IMR-90 (cell line): ENCODE results near the gene VPS54. TPM values are rescaled to one million over a fixed set of nuclear protein-coding genes. Genes with fewer than 3 reads are reported as not detected.

Experiments used
- ATAC-seq: fragments of 200-7000 bp; cut with Tn5 transposase; 2 replicates; pipeline ENCODE4 v1.9.1; 2020; ENCODE audit warnings: low read depth, mild to moderate bottlenecking, moderate library complexity
- BruUV-seq: library from RNA; stranded (reverse); fragments of 400-500 nt; replicated peaks from 2 replicates; lab custom pipeline; 2021; lab: Mats Ljungman, UMichigan
- CTCF ChIA-PET: fragments of 300-600 bp; formaldehyde crosslinking; extraction: SDS; loops from one replicate; lab custom pipeline; 2021; ENCODE audit warnings: antibody characterized with exemption; lab: Yijun Ruan, JAX
- POLR2A ChIA-PET: fragments of 300-600 bp; sonication (Branson Sonifier 250); formaldehyde crosslinking; loops from one replicate; lab custom pipeline; 2022; ENCODE audit warnings: antibody characterized with exemption; ENCODE audit not compliant: unreplicated experiment; lab: Charles Lee
- DNase-seq: peaks from one replicate; pipeline ENCODE4 v3.0.0; 2013
- H2AFZ ChIP-seq: replicated peaks from 2 replicates; pipeline ENCODE3; 2013; ENCODE audit warnings: low read length, mild to moderate bottlenecking; ENCODE audit not compliant: poor library complexity
- H2AK5ac ChIP-seq: 2 replicates; pipeline ENCODE4 v1.6.1; 2013; ENCODE audit warnings: low read depth, low read length, inconsistent platforms
- H2AK9ac ChIP-seq: replicated peaks from 2 replicates; pipeline ENCODE3; 2013; ENCODE audit warnings: mild to moderate bottlenecking, low read depth, low read length, moderate library complexity; ENCODE audit not compliant: poor library complexity
- H2BK120ac ChIP-seq: 2 replicates; pipeline ENCODE4 v1.6.1; 2013; ENCODE audit warnings: low read depth, low read length, inconsistent platforms
- H2BK15ac ChIP-seq: 3 replicates; pipeline ENCODE4 v1.6.1; 2013; ENCODE audit warnings: low read depth, low read length, inconsistent platforms
- H2BK20ac ChIP-seq: 2 replicates; pipeline ENCODE4 v1.6.1; 2013; ENCODE audit warnings: low read depth, mild to moderate bottlenecking, inconsistent platforms, low read length, moderate library complexity
- H2BK5ac ChIP-seq: 2 replicates; pipeline ENCODE4 v1.6.1; 2013; ENCODE audit warnings: mild to moderate bottlenecking, low read depth, low read length, inconsistent platforms; ENCODE audit not compliant: poor library complexity, severe bottlenecking
- H3K14ac ChIP-seq: replicated peaks from 2 replicates; pipeline ENCODE4 v1.6.1; 2013; ENCODE audit warnings: low read depth, low read length, inconsistent platforms
- H3K18ac ChIP-seq: 2 replicates; pipeline ENCODE4 v1.6.1; 2013; ENCODE audit warnings: low read depth, low read length, control low read depth
- H3K23ac ChIP-seq: 2 replicates; pipeline ENCODE4 v1.6.1; 2013; ENCODE audit warnings: low read depth, low read length, inconsistent platforms
- H3K27ac ChIP-seq: 2 replicates; pipeline ENCODE4 v1.5.1; 2013; ENCODE audit warnings: mild to moderate bottlenecking, control low read depth, low read length; ENCODE audit not compliant: insufficient read depth
- H3K27me3 ChIP-seq: 2 replicates; pipeline ENCODE4 v1.6.1; 2013; ENCODE audit warnings: low read length; ENCODE audit not compliant: control insufficient read depth, insufficient read depth
- H3K36me3 ChIP-seq: 2 replicates; pipeline ENCODE4 v1.6.1; 2013; ENCODE audit warnings: low read length, mixed read lengths; ENCODE audit not compliant: control insufficient read depth, insufficient read depth
- H3K4ac ChIP-seq: 2 replicates; pipeline ENCODE4 v1.6.1; 2013; ENCODE audit warnings: low read depth, low read length, inconsistent platforms
- H3K4me1 ChIP-seq: 2 replicates; pipeline ENCODE4 v1.6.1; 2013; ENCODE audit warnings: low read length, mixed read lengths; ENCODE audit not compliant: control insufficient read depth, insufficient read depth
- H3K4me2 ChIP-seq: 2 replicates; pipeline ENCODE4 v1.6.1; 2013; ENCODE audit warnings: low read depth, mild to moderate bottlenecking, control low read depth, low read length, moderate library complexity
- H3K4me3 ChIP-seq: 2 replicates; pipeline ENCODE4 v1.5.1; 2013; ENCODE audit warnings: low read depth, mild to moderate bottlenecking, control low read depth, low read length, moderate library complexity; ENCODE audit not compliant: insufficient read depth
- H3K56ac ChIP-seq: 2 replicates; pipeline ENCODE4 v1.6.1; 2013; ENCODE audit warnings: low read length, inconsistent platforms; ENCODE audit not compliant: insufficient read depth; ENCODE audit errors: extremely low read depth
- H3K79me1 ChIP-seq, 2 experiments: 2 replicates each; pipeline ENCODE4 v1.6.1; 2013; ENCODE audit warnings: low read length in 2 of 2, inconsistent platforms in 1 of 2, low read depth in 1 of 2
- H3K9ac ChIP-seq: 2 replicates; pipeline ENCODE4 v1.6.1; 2013; ENCODE audit warnings: low read depth, low read length, control low read depth
- H3K9me1 ChIP-seq: 2 replicates; pipeline ENCODE4 v1.6.1; 2013; ENCODE audit warnings: low read length, inconsistent platforms; ENCODE audit not compliant: insufficient read depth
- H3K9me3 ChIP-seq: 2 replicates; pipeline ENCODE4 v1.6.1; 2013; ENCODE audit warnings: low read length; ENCODE audit not compliant: control insufficient read depth, insufficient read depth
- H4K20me1 ChIP-seq: 2 replicates; pipeline ENCODE4 v1.6.1; 2013; ENCODE audit warnings: low read length, inconsistent platforms; ENCODE audit not compliant: insufficient read depth
- H4K5ac ChIP-seq: 2 replicates; pipeline ENCODE4 v1.6.1; 2013; ENCODE audit warnings: mild to moderate bottlenecking, low read depth, low read length, control low read depth
- H4K8ac ChIP-seq, 2 experiments: 2 replicates each; pipeline ENCODE4 v1.6.1; 2013; ENCODE audit warnings: low read depth in 2 of 2, low read length in 2 of 2, control low read depth in 1 of 2, inconsistent platforms in 1 of 2
- H4K91ac ChIP-seq: 2 replicates; pipeline ENCODE4 v1.6.1; 2013; ENCODE audit warnings: low read depth, low read length, inconsistent platforms; ENCODE audit not compliant: insufficient read depth
- BHLHE40 ChIP-seq: fragments of 150-350 bp; IDR thresholded peaks from 2 replicates; pipeline ENCODE4 v1.6.1; 2016; ENCODE audit warnings: mild to moderate bottlenecking, low read depth, low read length
- CEBPB ChIP-seq: IDR thresholded peaks from 2 replicates; pipeline ENCODE4 v1.6.1; 2012; ENCODE audit warnings: low read depth, low read length, improper control_type of control experiment
- CHD1 ChIP-seq: IDR thresholded peaks from 2 replicates; pipeline ENCODE4 v1.6.1; 2012; ENCODE audit warnings: low read depth, low read length, improper control_type of control experiment
- CTCF ChIP-seq: conservative IDR thresholded peaks from 2 replicates; pipeline ENCODE4 v1.5.1; 2012; ENCODE audit warnings: mild to moderate bottlenecking, low read depth, low read length, improper control_type of control experiment
- ELK1 ChIP-seq: fragments of 150-350 bp; IDR thresholded peaks from 2 replicates; pipeline ENCODE4 v1.6.1; 2016; ENCODE audit warnings: low read depth, mild to moderate bottlenecking, low read length, moderate library complexity, borderline replicate concordance
- FOS ChIP-seq: fragments of 150-350 bp; IDR thresholded peaks from 2 replicates; pipeline ENCODE4 v1.6.1; 2016; ENCODE audit warnings: low read depth, low read length
- MAFK ChIP-seq: IDR thresholded peaks from 2 replicates; pipeline ENCODE4 v1.6.1; 2012; ENCODE audit warnings: low read depth, low read length, improper control_type of control experiment
- MAZ ChIP-seq: IDR thresholded peaks from 2 replicates; pipeline ENCODE4 v1.6.1; 2012; ENCODE audit warnings: low read depth, mild to moderate bottlenecking, low read length, improper control_type of control experiment, moderate library complexity, borderline replicate concordance
- MXI1 ChIP-seq: IDR thresholded peaks from 2 replicates; pipeline ENCODE4 v1.6.1; 2012; ENCODE audit warnings: low read depth, mild to moderate bottlenecking, low read length, moderate library complexity, borderline replicate concordance
- POLR2A ChIP-seq: IDR thresholded peaks from 2 replicates; pipeline ENCODE4 v1.6.1; 2012; ENCODE audit warnings: mild to moderate bottlenecking, low read depth, low read length
- RCOR1 ChIP-seq: IDR thresholded peaks from 2 replicates; pipeline ENCODE4 v1.6.1; 2012; ENCODE audit warnings: mild to moderate bottlenecking, low read length, improper control_type of control experiment; ENCODE audit not compliant: insufficient replicate concordance
- RFX5 ChIP-seq: IDR thresholded peaks from 2 replicates; pipeline ENCODE4 v1.8.0; 2012; ENCODE audit warnings: low read depth, mild to moderate bottlenecking, low read length, moderate library complexity
- SMC3 ChIP-seq: fragments of 150-350 bp; IDR thresholded peaks from 2 replicates; pipeline ENCODE4 v1.6.1; 2016; ENCODE audit warnings: low read depth, mild to moderate bottlenecking, antibody characterized with exemption, low read length, moderate library complexity
- USF2 ChIP-seq: fragments of 150-350 bp; IDR thresholded peaks from 2 replicates; pipeline ENCODE4 v1.6.1; 2017; ENCODE audit warnings: mild to moderate bottlenecking, antibody characterized with exemption, low read length, low read depth
- WGBS, 2 experiments: methylation state at CpG; one replicate each; pipeline versions ENCODE4 v1.1.5 to v1.1.7; 2013; ENCODE audit warnings: missing lambda C conversion rate in 2 of 2; ENCODE audit not compliant: insufficient read length in 1 of 2; ENCODE audit errors: extremely low coverage in 2 of 2; 5-methylcytosine and 5-hydroxymethylcytosine counted together
- dilution Hi-C: fragments of 300-500 bp; cut with HindIII; formaldehyde crosslinking; loops from one replicate; pipeline ENCODE4 v1.14.3; 2018; ENCODE audit warnings: low sequenced_read_pairs; ENCODE audit not compliant: unreplicated experiment
- in situ Hi-C: fragments of 300-500 bp; cut with MboI; formaldehyde crosslinking; loops from 3 replicates; pipeline ENCODE4 v1.14.3; 2019; ENCODE audit warnings: low sequenced_read_pairs, inconsistent platforms, mixed read lengths
- intact Hi-C: fragments of 100-400 bp; cut with micrococcal nuclease; formaldehyde crosslinking; loops from 2 replicates; pipeline ENCODE4 v1.10.0; 2022
- polyA plus RNA-seq, 3 experiments: library from polyadenylated mRNA; depleted of rRNA; stranded (reverse); fragments of >200 nt; gene quantifications; 2 replicates each; pipeline ENCODE4 v1.2.3, GENCODE V29; 2012; ENCODE audit warnings: low replicate concordance in 1 of 3
- total RNA-seq: library from RNA; depleted of rRNA; stranded (reverse); fragments of >200 nt; gene quantifications from 2 replicates; pipeline ENCODE4 v1.2.3, GENCODE V29; 2012

VPS54 gene
- total and polyA plus RNA-seq, 2 of the 4 experiments (the other 2 are of a cell fraction) = 7.1 to 18.1 TPM

- in situ Hi-C loops = no loop called here
- Histone ChIP-seq H2BK20ac (no peak overlapping the region), H4K5ac (no peak overlapping the region), H3K18ac (no peak overlapping the region), H3K4me3 (no peak overlapping the region), H2AK5ac (no peak overlapping the region), H3K27ac (no peak overlapping the region), H3K79me1 (no peaks in the 10 kb centered on the region), H4K8ac (no peak overlapping the region), H2BK5ac (no peak overlapping the region), H3K4ac (no peak overlapping the region), H3K4me1 (peaks cover 8% of the 10 kb centered on the region; the same call in 1 of the 2 replicates), H4K20me1 (no peaks in the 10 kb centered on the region), H3K56ac (no peak overlapping the region), H3K36me3 (no peaks in the 10 kb centered on the region), H2AFZ (peak overlapping the region; percentile 19), H3K9me3 (no peaks in the 10 kb centered on the region), H2BK15ac (no peak overlapping the region), H4K91ac (no peak overlapping the region), H2BK120ac (no peak overlapping the region), H3K23ac (no peak overlapping the region), H3K9me1 (peaks cover 7% of the 10 kb centered on the region; the same call in 1 of the 2 replicates), H3K14ac (no peak overlapping the region), H2AK9ac (no peak overlapping the region), H3K9ac (no peak overlapping the region), H3K27me3 (no peaks in the 10 kb centered on the region), H3K4me2 (no peak overlapping the region)
- ChIA-PET CTCF (no interaction called here), POLR2A (no interaction called here)
- WGBS, 2 experiments = 100% methylated on average over 1 of the region's 6 CpGs; no CpG with 5 or more reads in 1 of the 2 experiments
- DNase-seq = no peak
- no peak for ATAC-seq
- dilution Hi-C loops = loop anchor here (25.0 kb wide), 1 partner anchor 247 kb away; no protein-coding TSS in a partner anchor
- TF ChIP-seq CTCF (no peak), MAZ (no peak), ELK1 (no peak), MAFK (no peak), RCOR1 (no peak), CHD1 (no peak), CEBPB (no peak), BHLHE40 (no peak), MXI1 (no peak), USF2 (no peak), POLR2A (no peak), FOS (no peak), SMC3 (no peak), RFX5 (no peak)
- BruUV-seq = no TSS peak
- intact Hi-C loops = no loop called here
These were observed 46.3 kb upstream of the VPS54 start for GRCh38 chr2:64065516-64065915.
